Fibroblast of lung (primary cell): ENCODE data around the gene PTPRE. TPM values are rescaled to one million over a fixed set of nuclear protein-coding genes. Genes with fewer than 3 reads are reported as not detected.
A peak's percentile ranks its signal among the peaks of the same experiment; 100 is the strongest.

ENCODE experiments used
- DNase-seq, 2 donors: peaks; one replicate each; pipeline versions ENCODE4 v3.0.0 to v3.0.0-alpha.2; 2010; ENCODE audit warnings: low read depth in 2 of 2
- H2AFZ ChIP-seq: 2 replicates; pipeline ENCODE4 v1.5.1; 2012; ENCODE audit warnings: low read length, control low read depth, inconsistent platforms
- H3K27ac ChIP-seq: 2 replicates; pipeline ENCODE4 v1.5.1; 2011; ENCODE audit warnings: low read length, control low read depth; ENCODE audit not compliant: insufficient read depth
- H3K27me3 ChIP-seq: 2 replicates; pipeline ENCODE4 v1.5.1; 2011; ENCODE audit warnings: mild to moderate bottlenecking, low read length; ENCODE audit not compliant: control insufficient read depth, insufficient read depth
- H3K36me3 ChIP-seq: 2 replicates; pipeline ENCODE4 v1.5.1; 2011; ENCODE audit warnings: low read length; ENCODE audit not compliant: control insufficient read depth, insufficient read depth
- H3K4me1 ChIP-seq: 2 replicates; pipeline ENCODE4 v1.5.1; 2011; ENCODE audit warnings: low read length; ENCODE audit not compliant: control insufficient read depth, insufficient read depth; ENCODE audit errors: extremely low read depth
- H3K4me2 ChIP-seq: 2 replicates; pipeline ENCODE4 v1.5.1; 2011; ENCODE audit warnings: low read length, control low read depth; ENCODE audit not compliant: insufficient read depth; ENCODE audit errors: extremely low read depth
- H3K4me3 ChIP-seq, 4 experiments: fragments of 200-600 bp in 1 of 4; sonication (generic) in 1 of 4; replicated peaks in 1 of 4; 2 replicates each; pipeline ENCODE4 v1.5.1; 2011 to 2016; ENCODE audit warnings: low read length in 4 of 4, low read depth in 3 of 4, mild to moderate bottlenecking in 3 of 4, control low read depth in 2 of 4, inconsistent platforms in 1 of 4, mixed read lengths in 1 of 4; ENCODE audit not compliant: insufficient read depth in 1 of 4; ENCODE audit errors: control extremely low read depth in 1 of 4
- H3K79me2 ChIP-seq: 2 replicates; pipeline ENCODE4 v1.5.1; 2012; ENCODE audit warnings: mild to moderate bottlenecking, low read length, inconsistent platforms; ENCODE audit not compliant: control insufficient read depth, insufficient read depth
- H3K9ac ChIP-seq: 2 replicates; pipeline ENCODE4 v1.5.1; 2011; ENCODE audit warnings: mild to moderate bottlenecking, low read length, control low read depth; ENCODE audit not compliant: insufficient read depth
- H3K9me3 ChIP-seq: 2 replicates; pipeline ENCODE4 v1.5.1; 2012; ENCODE audit warnings: low read depth, low read length; ENCODE audit not compliant: control insufficient read depth, insufficient read depth
- H4K20me1 ChIP-seq: 2 replicates; pipeline ENCODE4 v1.5.1; 2011; ENCODE audit warnings: low read length; ENCODE audit not compliant: control insufficient read depth, insufficient read depth; ENCODE audit errors: extremely low read depth
- EZH2 ChIP-seq: IDR thresholded peaks from 2 replicates; pipeline ENCODE4 v1.5.1; 2012; ENCODE audit warnings: low read length, control low read depth, mild to moderate bottlenecking; ENCODE audit errors: missing control alignments
- polyA plus RNA-seq, 2 donors: library from polyadenylated mRNA; depleted of rRNA in 1 of 2; stranded (reverse) in 1 of 2; unstranded in 1 of 2; fragments of >200 nt; gene quantifications; 2 replicates each; pipeline ENCODE4 v1.2.1, GENCODE V29; 2011 to 2012; ENCODE audit warnings: missing spikeins in 1 of 2
- total RNA-seq: library from RNA; depleted of rRNA; stranded (reverse); fragments of >200 nt; gene quantifications from 2 replicates; pipeline ENCODE4 v1.2.1, GENCODE V29; 2014
- TF ChIP-seq, protein P1 (sequence below), 2 donors: IDR thresholded peaks in 1 of 2; conservative IDR thresholded peaks in 1 of 2; 1 replicate in 1 of 2; 2 replicates in 1 of 2; pipeline ENCODE4 v1.5.1; 2011 to 2012; ENCODE audit warnings: low read length in 2 of 2, control low read depth in 1 of 2, inconsistent platforms in 1 of 2, low read depth in 1 of 2, mild to moderate bottlenecking in 1 of 2

PTPRE gene
- total and polyA plus RNA-seq, 2 donors (not counting 1 experiment from before 2014, with no cell fraction given): 0.75 to 1.8 TPM

GRCh38 chr10:128031216-128031615 lies 124.3 kb downstream of the PTPRE start:
- H3K4me2 ChIP-seq: no peak overlapping the region
- H3K9ac ChIP-seq: no peak overlapping the region
- no peaks in the 10 kb centered on the region for H3K27me3 ChIP-seq
- no peak overlapping the region for H3K4me3 ChIP-seq
- no peaks in the 10 kb centered on the region for H3K79me2 ChIP-seq
- no peak overlapping the region for H3K27ac ChIP-seq
- H3K9me3 ChIP-seq: no peaks in the 10 kb centered on the region
- H3K36me3 ChIP-seq: no peaks in the 10 kb centered on the region
- H3K4me1 ChIP-seq: no peaks in the 10 kb centered on the region
- H2AFZ ChIP-seq: no peak overlapping the region
- TF ChIP-seq, protein P1, sequence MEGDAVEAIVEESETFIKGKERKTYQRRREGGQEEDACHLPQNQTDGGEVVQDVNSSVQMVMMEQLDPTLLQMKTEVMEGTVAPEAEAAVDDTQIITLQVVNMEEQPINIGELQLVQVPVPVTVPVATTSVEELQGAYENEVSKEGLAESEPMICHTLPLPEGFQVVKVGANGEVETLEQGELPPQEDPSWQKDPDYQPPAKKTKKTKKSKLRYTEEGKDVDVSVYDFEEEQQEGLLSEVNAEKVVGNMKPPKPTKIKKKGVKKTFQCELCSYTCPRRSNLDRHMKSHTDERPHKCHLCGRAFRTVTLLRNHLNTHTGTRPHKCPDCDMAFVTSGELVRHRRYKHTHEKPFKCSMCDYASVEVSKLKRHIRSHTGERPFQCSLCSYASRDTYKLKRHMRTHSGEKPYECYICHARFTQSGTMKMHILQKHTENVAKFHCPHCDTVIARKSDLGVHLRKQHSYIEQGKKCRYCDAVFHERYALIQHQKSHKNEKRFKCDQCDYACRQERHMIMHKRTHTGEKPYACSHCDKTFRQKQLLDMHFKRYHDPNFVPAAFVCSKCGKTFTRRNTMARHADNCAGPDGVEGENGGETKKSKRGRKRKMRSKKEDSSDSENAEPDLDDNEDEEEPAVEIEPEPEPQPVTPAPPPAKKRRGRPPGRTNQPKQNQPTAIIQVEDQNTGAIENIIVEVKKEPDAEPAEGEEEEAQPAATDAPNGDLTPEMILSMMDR (conservative IDR thresholded peaks at IDR 0.05 in 1 of 2, IDR thresholded peaks at IDR 0.05 in 1 of 2; ENCODE audit: low read depth in 1 of 2, low read length in 2 of 2): no peak
- TF ChIP-seq EZH2: no peak
- no peaks in the 10 kb centered on the region for H4K20me1 ChIP-seq
- no peak for DNase-seq

DNA sequence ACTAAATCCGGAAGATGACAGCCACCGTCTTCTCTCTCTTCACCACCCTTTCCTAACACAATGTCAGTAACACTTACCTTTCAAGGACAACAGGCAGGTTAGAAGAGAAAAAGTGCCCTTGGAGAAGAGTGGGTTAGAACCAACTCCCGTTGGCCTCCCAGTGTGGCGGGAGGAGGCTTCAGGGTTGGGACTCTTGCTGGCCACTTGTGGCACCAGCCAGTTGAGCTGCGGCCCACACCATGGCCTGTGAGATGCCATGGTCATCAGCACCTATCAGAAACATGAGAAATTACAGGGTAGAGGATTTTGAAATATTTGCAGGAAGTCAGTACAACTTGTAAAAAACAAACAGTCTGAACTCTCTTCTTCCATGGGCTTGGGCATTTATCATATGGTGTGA lies 125.6 kb downstream of the PTPRE start:
- Histone ChIP-seq H3K27me3 (no peaks in the 10 kb centered on the region), H3K4me2 (no peak overlapping the region), H3K79me2 (no peaks in the 10 kb centered on the region), H3K4me3 (no peak overlapping the region), H3K4me1 (no peaks in the 10 kb centered on the region), H2AFZ (no peak overlapping the region), H3K9me3 (no peaks in the 10 kb centered on the region), H4K20me1 (no peaks in the 10 kb centered on the region), H3K36me3 (no peaks in the 10 kb centered on the region), H3K27ac (no peak overlapping the region), H3K9ac (no peak overlapping the region)
- no peak for TF ChIP-seq EZH2
- TF ChIP-seq, protein P1 (conservative IDR thresholded peaks at IDR 0.05 in 1 of 2, IDR thresholded peaks at IDR 0.05 in 1 of 2; ENCODE audit: low read depth in 1 of 2, low read length in 2 of 2): no peak
- no peak for DNase-seq

- Histone ChIP-seq H3K9me3 (no peaks in the 10 kb centered on the region), H3K4me3 (no peak overlapping the region), H3K27me3 (no peaks in the 10 kb centered on the region), H3K27ac (no peak overlapping the region), H3K79me2 (no peaks in the 10 kb centered on the region), H2AFZ (no peak overlapping the region), H3K9ac (no peak overlapping the region), H4K20me1 (no peaks in the 10 kb centered on the region), H3K4me1 (no peaks in the 10 kb centered on the region), H3K4me2 (no peak overlapping the region), H3K36me3 (no peaks in the 10 kb centered on the region)
- TF ChIP-seq, protein P1 (conservative IDR thresholded peaks at IDR 0.05 in 1 of 2, IDR thresholded peaks at IDR 0.05 in 1 of 2; ENCODE audit: low read depth in 1 of 2, low read length in 2 of 2): peak; percentile 78 to 89
- no peak for TF ChIP-seq EZH2
- peak in 1 of 2 donors; percentile 21 for DNase-seq
Measured at GRCh38 chr10:128035557-128035973, 128.7 kb downstream of the PTPRE start.
